Trophoblast cell (in vitro differentiated cells and primary cell): ENCODE data around the gene ATAD3C.

Source experiments
- DNase-seq, 2 donors: peaks; one replicate each; pipeline ENCODE4 v3.0.0-alpha.2; 2016
- H2AFZ ChIP-seq: 2 replicates; pipeline ENCODE4 v1.6.1; 2013; ENCODE audit warnings: low read length, moderate library complexity, mild to moderate bottlenecking; ENCODE audit not compliant: insufficient read depth, poor library complexity
- H2AK5ac ChIP-seq: 2 replicates; pipeline ENCODE4 v1.6.1; 2013; ENCODE audit warnings: mild to moderate bottlenecking, low read length
- H2BK120ac ChIP-seq: 2 replicates; pipeline ENCODE4 v1.6.1; 2013; ENCODE audit warnings: low read length, mild to moderate bottlenecking, moderate library complexity; ENCODE audit not compliant: insufficient read depth, poor library complexity
- H2BK12ac ChIP-seq: 2 replicates; pipeline ENCODE4 v1.6.1; 2013; ENCODE audit warnings: mild to moderate bottlenecking, low read length, moderate library complexity
- H2BK5ac ChIP-seq: 2 replicates; pipeline ENCODE4 v1.6.1; 2013; ENCODE audit warnings: low read length, low read depth, moderate library complexity, mild to moderate bottlenecking; ENCODE audit not compliant: poor library complexity
- H3K14ac ChIP-seq: 2 replicates; pipeline ENCODE4 v1.6.1; 2013; ENCODE audit warnings: mild to moderate bottlenecking, low read length
- H3K18ac ChIP-seq: 2 replicates; pipeline ENCODE4 v1.6.1; 2013; ENCODE audit warnings: mild to moderate bottlenecking, low read length
- H3K23ac ChIP-seq: 2 replicates; pipeline ENCODE4 v1.6.1; 2013; ENCODE audit warnings: low read length
- H3K27ac ChIP-seq: 2 replicates; pipeline ENCODE4 v1.5.1; 2013; ENCODE audit warnings: low read depth, mild to moderate bottlenecking, inconsistent platforms, low read length, moderate library complexity
- H3K27me3 ChIP-seq: 2 replicates; pipeline ENCODE4 v1.6.1; 2013; ENCODE audit warnings: inconsistent platforms, mild to moderate bottlenecking, low read length, moderate library complexity; ENCODE audit not compliant: insufficient read depth
- H3K36me3 ChIP-seq, 2 experiments: 1 replicate in 1 of 2; 2 replicates in 1 of 2; pipeline ENCODE4 v1.6.1; 2013; ENCODE audit warnings: low read length in 2 of 2, mild to moderate bottlenecking in 2 of 2, moderate library complexity in 1 of 2; ENCODE audit not compliant: insufficient read depth in 2 of 2, control insufficient read depth in 1 of 2
- H3K4ac ChIP-seq: 2 replicates; pipeline ENCODE4 v1.6.1; 2013; ENCODE audit warnings: low read depth, mild to moderate bottlenecking, low read length, moderate library complexity
- H3K4me1 ChIP-seq, 2 experiments: 1 replicate in 1 of 2; 2 replicates in 1 of 2; pipeline ENCODE4 v1.6.1; 2013; ENCODE audit warnings: low read length in 2 of 2, mild to moderate bottlenecking in 2 of 2, moderate library complexity in 1 of 2; ENCODE audit not compliant: insufficient read depth in 2 of 2, control insufficient read depth in 1 of 2
- H3K4me2 ChIP-seq: 2 replicates; pipeline ENCODE4 v1.6.1; 2013; ENCODE audit warnings: inconsistent platforms, mild to moderate bottlenecking, low read length, moderate library complexity
- H3K4me3 ChIP-seq: 2 replicates; pipeline ENCODE4 v1.5.1; 2013; ENCODE audit warnings: mild to moderate bottlenecking, low read depth, low read length, inconsistent platforms
- H3K79me1 ChIP-seq: one replicate; pipeline ENCODE4 v1.6.1; 2013; ENCODE audit warnings: low read length
- H3K79me2 ChIP-seq: 2 replicates; pipeline ENCODE4 v1.6.1; 2013; ENCODE audit warnings: low read length, mild to moderate bottlenecking; ENCODE audit not compliant: control insufficient read depth, insufficient read depth, poor library complexity
- H3K9ac ChIP-seq: 2 replicates; pipeline ENCODE4 v1.6.1; 2013; ENCODE audit warnings: mild to moderate bottlenecking, low read length
- H3K9me3 ChIP-seq: 2 replicates; pipeline ENCODE4 v1.6.1; 2013; ENCODE audit warnings: low read depth, mild to moderate bottlenecking, control low read depth, inconsistent platforms, low read length; ENCODE audit not compliant: insufficient read depth
- H4K12ac ChIP-seq: 2 replicates; pipeline ENCODE4 v1.6.1; 2013; ENCODE audit warnings: low read depth, mild to moderate bottlenecking, low read length, moderate library complexity
- H4K8ac ChIP-seq: 2 replicates; pipeline ENCODE4 v1.6.1; 2013; ENCODE audit warnings: low read depth, mild to moderate bottlenecking, low read length, moderate library complexity
- H4K91ac ChIP-seq: one replicate; pipeline ENCODE4 v1.6.1; 2013; ENCODE audit warnings: low read depth, mild to moderate bottlenecking, low read length, moderate library complexity
- WGBS: extraction: QIAGEN DNeasy Blood & Tissue Kit; methylation state at CpG from one replicate; pipeline ENCODE4 v1.1.7; 2013; ENCODE audit warnings: missing lambda C conversion rate; ENCODE audit not compliant: insufficient read length, insufficient coverage; ENCODE audit errors: extremely low coverage; 5-methylcytosine and 5-hydroxymethylcytosine counted together

ATAD3C gene

GRCh38 chr1:1432274-1432950 lies 17.1 kb upstream of the ATAD3C start:
- Histone ChIP-seq H3K14ac (peak overlapping the region; percentile 93), H4K8ac (peak overlapping the region; percentile 93), H3K79me1 (peaks cover 62% of the 10 kb centered on the region), H3K27ac (peak overlapping the region; percentile 99), H3K23ac (no peak overlapping the region), H2AK5ac (peak overlapping the region; percentile 87), H2AFZ (peak overlapping the region; percentile 46), H3K4ac (peak overlapping the region; percentile 83), H2BK120ac (peak overlapping the region; percentile 96), H2BK12ac (peak overlapping the region; percentile 80), H4K91ac (peak overlapping the region; percentile 99), H3K79me2 (peaks cover 35% of the 10 kb centered on the region), H3K18ac (peak overlapping the region; percentile 81), H2BK5ac (peak overlapping the region; percentile 97), H4K12ac (peak overlapping the region; percentile 65), H3K4me3 (no peak overlapping the region), H3K9ac (no peak overlapping the region), H3K27me3 (no peaks in the 10 kb centered on the region), H3K9me3 (peaks cover 2% of the 10 kb centered on the region), H3K4me2 (peak overlapping the region; percentile 9), H3K4me1 (peaks cover 68% of the 10 kb centered on the region in 2 experiments), H3K36me3 (peaks cover under 1 to 1% of the 10 kb centered on the region in 2 experiments)
- no CpG with 5 or more reads among the region's 28 CpGs for WGBS
- DNase-seq: no peak

- H3K79me2 ChIP-seq: peaks cover 35% of the 10 kb centered on the region
- peak overlapping the region; percentile 98 for H2BK120ac ChIP-seq
- peak; percentile 96 to 97 for DNase-seq
- H4K8ac ChIP-seq: peak overlapping the region; percentile 93
- peak overlapping the region; percentile 98 for H2BK5ac ChIP-seq
- peak overlapping the region; percentile 71 for H4K12ac ChIP-seq
- H3K4me2 ChIP-seq: peak overlapping the region; percentile 38
- H4K91ac ChIP-seq: peak overlapping the region; percentile 99
- no peak overlapping the region for H3K23ac ChIP-seq
- H3K14ac ChIP-seq: peak overlapping the region; percentile 97
- H3K4me3 ChIP-seq: no peak overlapping the region
- H3K27me3 ChIP-seq: no peaks in the 10 kb centered on the region
- H3K27ac ChIP-seq: peak overlapping the region; percentile 99
- H2AFZ ChIP-seq: peak overlapping the region; percentile 46
- H3K9ac ChIP-seq: peak overlapping the region; percentile 1
- peaks cover 2% of the 10 kb centered on the region for H3K9me3 ChIP-seq
- peak overlapping the region; percentile 97 for H2BK12ac ChIP-seq
- H3K4ac ChIP-seq: peak overlapping the region; percentile 83
- H3K18ac ChIP-seq: peak overlapping the region; percentile 99
- WGBS: no CpG with 5 or more reads among the region's 34 CpGs
- H2AK5ac ChIP-seq: peak overlapping the region; percentile 98
- H3K4me1 ChIP-seq: peaks cover 73 to 76% of the 10 kb centered on the region in 2 experiments
- H3K36me3 ChIP-seq: peaks cover 2 to 3% of the 10 kb centered on the region in 2 experiments
- peaks cover 59% of the 10 kb centered on the region for H3K79me1 ChIP-seq
Observed at GRCh38 chr1:1432951-1433803, 16.3 kb upstream of the ATAD3C start.

DNA sequence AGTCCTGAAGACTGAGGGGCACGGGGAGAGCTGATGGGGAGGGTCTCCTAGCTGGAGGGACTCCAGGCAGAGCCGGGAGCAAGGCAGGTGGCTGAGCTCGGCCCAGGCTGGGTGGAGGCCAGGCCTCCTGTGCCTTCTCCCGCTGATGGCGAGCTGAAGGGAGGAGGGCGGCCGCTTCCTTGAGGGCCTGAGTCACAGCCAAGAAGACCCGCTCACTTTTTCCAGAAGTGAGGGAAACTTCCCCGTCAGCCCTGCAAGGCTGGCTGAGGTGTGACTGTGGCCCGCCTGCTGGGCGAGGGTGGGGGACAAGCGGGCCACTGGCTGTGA lies 15.7 kb upstream of the ATAD3C start:
- H3K18ac ChIP-seq: peak overlapping the region; percentile 99
- H4K8ac ChIP-seq: peak overlapping the region; percentile 42
- H2BK12ac ChIP-seq: peak overlapping the region; percentile 97
- H2BK120ac ChIP-seq: peak overlapping the region; percentile 98
- no peaks in the 10 kb centered on the region for H3K27me3 ChIP-seq
- no peak overlapping the region for H3K4me3 ChIP-seq
- peaks cover 6% of the 10 kb centered on the region in 2 experiments for H3K36me3 ChIP-seq
- H3K9me3 ChIP-seq: peaks cover 2% of the 10 kb centered on the region
- peak overlapping the region; percentile 71 for H4K12ac ChIP-seq
- WGBS: no CpG with 5 or more reads among the region's 12 CpGs
- peak overlapping the region; percentile 97 for H3K14ac ChIP-seq
- H3K4ac ChIP-seq: peak overlapping the region; percentile 82
- peak overlapping the region; percentile 99 for H3K27ac ChIP-seq
- H3K23ac ChIP-seq: no peak overlapping the region
- peak overlapping the region; percentile 5 for H2AFZ ChIP-seq
- H3K79me1 ChIP-seq: peaks cover 58% of the 10 kb centered on the region
- peak overlapping the region; percentile 6 for H3K9ac ChIP-seq
- H3K4me1 ChIP-seq: peaks cover 73 to 80% of the 10 kb centered on the region in 2 experiments
- H2AK5ac ChIP-seq: peak overlapping the region; percentile 98
- peak; percentile 75 to 81 for DNase-seq
- peak overlapping the region; percentile 99 for H4K91ac ChIP-seq
- H3K4me2 ChIP-seq: peak overlapping the region; percentile 27
- H2BK5ac ChIP-seq: peak overlapping the region; percentile 98
- H3K79me2 ChIP-seq: peaks cover 35% of the 10 kb centered on the region

DNA sequence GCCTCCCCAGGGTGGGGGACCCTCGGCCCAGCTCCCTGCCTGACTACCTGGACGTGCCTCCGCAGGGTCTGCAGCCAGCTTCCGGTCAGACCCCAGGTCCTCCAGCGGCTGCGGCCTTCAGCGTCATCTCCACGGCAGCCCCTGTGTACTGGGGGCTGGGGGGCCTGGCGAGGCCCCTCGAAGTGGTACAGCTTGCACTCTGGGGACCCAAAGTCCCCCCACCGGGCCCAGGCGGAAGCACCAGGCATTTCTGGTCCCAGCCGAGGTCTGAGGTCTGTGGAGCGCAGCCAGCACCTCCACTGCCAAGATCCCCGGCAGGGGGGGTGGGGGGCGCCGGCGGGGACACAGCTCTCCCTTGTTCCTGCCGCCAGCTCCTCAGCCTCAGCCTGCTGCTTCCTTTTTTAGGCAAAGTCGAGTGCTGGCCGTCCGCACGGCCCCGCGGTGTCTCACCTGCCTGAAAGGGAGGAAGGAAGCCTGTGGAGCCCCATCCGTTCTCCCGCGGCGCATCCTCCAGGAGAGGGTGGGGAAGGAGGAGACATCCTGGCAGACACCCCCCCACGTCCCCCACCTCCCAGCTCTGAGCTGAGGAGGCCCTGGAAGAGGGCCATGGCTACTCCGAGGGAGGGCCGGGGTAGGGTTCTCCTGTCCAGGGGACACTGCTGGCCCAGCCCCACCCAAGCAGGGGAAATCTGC lies 15.2 kb upstream of the ATAD3C start:
- Histone ChIP-seq H3K36me3 (peaks cover 11% of the 10 kb centered on the region in 2 experiments), H3K4me1 (peaks cover 73 to 80% of the 10 kb centered on the region in 2 experiments), H3K9ac (peak overlapping the region; percentile 6), H3K27me3 (no peaks in the 10 kb centered on the region), H2BK120ac (peak overlapping the region; percentile 98), H3K23ac (no peak overlapping the region), H3K18ac (peak overlapping the region; percentile 99), H3K27ac (peak overlapping the region; percentile 99), H3K9me3 (peaks cover 2% of the 10 kb centered on the region), H3K14ac (peak overlapping the region; percentile 97), H3K79me1 (peaks cover 58% of the 10 kb centered on the region), H3K4ac (peak overlapping the region; percentile 82), H3K4me2 (peak overlapping the region; percentile 27), H2BK5ac (peak overlapping the region; percentile 98), H3K79me2 (peaks cover 35% of the 10 kb centered on the region), H4K12ac (peak overlapping the region; percentile 71), H4K91ac (peak overlapping the region; percentile 99), H3K4me3 (no peak overlapping the region), H2BK12ac (peak overlapping the region; percentile 97), H2AFZ (peak overlapping the region; percentile 33), H4K8ac (peak overlapping the region; percentile 42), H2AK5ac (peak overlapping the region; percentile 98)
- WGBS: no CpG with 5 or more reads among the region's 32 CpGs
- no peak for DNase-seq
